ENCODE measurements around the gene MUC20. TPM values are rescaled to one million over a fixed set of nuclear protein-coding genes. Genes with fewer than 3 reads are reported as not detected.
A peak's percentile ranks its signal among the peaks of the same experiment; 100 is the strongest.
"Not testable (repeated sequence)": the region's sequence is repeated elsewhere in the genome, so short reads cannot be mapped to it uniquely, and the experiment has no call there.

The MUC20 gene
- total RNA-seq, 1 donor from 2014 or later, result 6.5 TPM

DNA sequence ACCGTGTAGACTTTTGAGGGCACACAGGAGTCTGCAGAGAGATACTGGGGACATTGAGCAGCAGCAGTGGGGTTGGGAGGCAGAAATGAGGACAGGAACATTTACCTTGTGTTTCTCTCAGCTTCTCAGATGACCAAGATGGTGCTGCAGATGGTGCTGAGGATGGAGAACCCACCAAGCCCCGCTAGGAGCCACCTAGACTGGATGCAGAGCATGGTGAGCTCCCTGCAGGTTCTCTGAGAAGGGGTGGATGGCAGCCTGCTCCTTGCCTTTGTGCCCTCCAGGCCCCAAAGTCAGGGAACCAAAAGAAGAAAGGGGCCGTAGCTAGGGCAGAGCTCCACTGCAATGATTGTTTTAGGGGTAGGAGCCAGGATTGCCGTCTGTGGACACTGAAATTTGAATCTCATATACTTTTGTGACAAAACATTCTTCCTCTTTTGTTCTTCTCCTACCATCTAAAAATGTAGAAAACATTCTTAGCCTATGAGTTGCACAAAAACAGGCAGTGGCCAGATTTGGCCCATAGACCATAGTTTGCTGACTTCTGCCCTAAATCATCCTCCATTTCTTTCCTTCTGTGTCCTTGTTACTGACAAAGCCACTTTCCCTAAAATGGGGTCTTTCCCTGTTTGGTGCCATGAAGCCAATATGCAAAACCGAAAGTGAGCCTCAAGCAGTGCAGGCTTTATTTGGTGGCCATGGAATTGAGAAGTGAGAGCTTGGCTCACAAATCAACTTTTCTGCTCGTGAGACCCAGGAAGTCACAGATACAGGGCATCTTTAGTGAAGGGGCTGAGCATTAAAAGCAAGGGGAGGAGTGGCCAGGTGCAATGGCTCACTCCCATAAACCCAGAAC, 11.9 kb upstream of the MUC20 start:
- DNase-seq (ENCODE audit: low spot score), result no peak
- intact Hi-C loops (cut with DNase I), result no loop called here

DNA sequence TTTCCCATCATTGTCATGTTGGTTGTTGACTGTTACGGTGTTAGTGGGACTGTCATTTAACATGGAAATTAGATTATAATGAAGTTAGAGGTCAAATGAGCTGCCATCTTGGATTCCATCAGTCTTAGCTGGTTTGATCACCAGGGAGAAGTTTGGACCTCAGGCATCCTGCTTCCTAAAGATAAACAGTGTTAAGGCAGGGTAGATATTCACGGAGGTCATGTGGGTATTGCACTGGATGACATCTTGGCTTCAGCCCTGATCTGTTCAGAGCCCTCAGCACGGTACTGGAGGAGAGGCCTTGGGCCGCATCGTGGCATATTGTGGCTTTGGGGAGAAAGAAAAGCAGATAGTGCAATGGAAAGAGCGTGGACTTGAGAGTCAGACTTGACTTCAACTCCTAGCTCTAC, 11.1 kb upstream of the MUC20 start:
- no peak for DNase-seq (ENCODE audit: low spot score)
- intact Hi-C loops (cut with DNase I), result no loop called here

DNA sequence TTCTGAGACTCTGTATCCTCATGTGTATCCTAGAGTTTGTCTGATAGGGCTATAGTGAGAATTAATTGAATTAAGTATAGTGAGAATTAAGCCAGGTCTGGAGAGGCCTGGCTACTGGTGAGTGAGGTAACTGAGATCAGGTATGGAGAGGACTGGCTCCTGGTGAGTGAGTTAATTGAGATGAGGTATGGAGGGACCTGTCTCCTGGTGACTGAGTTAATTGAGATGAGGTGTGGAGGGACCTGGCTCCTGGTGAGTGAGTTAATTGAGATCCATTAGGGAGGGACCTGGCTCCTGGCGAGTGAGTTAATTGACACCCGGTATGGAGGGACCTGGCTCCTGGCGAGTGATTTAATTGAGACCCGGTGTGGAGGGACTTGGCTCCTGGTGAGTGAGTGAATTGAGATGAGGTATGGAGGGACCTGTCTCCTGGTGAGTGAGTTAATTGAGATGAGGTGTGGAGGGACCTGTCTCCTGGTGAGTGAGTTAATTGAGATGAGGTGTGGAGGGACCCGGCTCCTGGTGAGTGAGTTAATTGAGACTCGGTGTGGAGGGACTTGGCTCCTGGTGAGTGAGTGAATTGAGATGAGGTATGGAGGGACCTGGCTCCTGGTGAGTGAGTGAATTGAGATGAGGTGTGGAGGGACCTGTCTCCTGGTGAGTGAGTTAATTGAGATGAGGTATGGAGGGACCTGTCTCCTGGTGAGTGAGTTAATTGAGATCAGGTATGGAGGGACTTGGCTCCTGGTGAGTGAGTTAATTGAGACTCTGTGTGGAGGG, 10.5 kb upstream of the MUC20 start:
- not testable (repeated sequence) for DNase-seq (ENCODE audit: low spot score)

DNA sequence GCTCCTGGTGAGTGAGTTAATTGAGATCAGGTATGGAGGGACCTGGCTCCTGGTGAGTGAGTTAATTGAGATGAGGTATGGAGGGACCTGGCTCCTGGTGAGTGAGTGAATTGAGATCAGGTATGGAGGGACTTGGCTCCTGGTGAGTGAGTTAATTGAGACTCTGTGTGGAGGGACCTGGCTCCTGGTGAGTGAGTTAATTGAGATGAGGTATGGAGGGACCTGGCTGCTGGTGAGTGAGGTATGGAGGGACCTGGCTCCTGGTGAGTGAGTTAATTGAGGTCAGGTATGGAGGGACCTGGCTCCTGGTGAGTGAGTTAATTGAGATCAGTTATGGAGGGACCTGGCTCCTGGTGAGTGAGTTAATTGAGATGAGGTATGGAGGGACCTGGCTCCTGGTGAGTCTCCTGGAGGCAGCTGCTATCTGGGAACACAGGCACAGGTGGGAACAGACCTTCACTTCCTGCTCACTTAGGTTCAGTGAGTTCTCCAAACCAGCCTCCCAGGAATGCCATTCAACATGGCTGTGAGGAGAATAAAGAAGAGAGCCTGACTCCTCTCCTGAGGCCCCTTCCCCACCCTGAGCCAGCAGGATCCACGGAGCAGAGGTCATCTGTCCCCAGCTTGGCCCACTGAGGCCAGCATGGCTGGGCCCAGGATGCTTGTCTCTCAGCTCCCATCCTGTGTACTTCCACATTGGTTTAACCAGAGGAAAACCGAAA, 9.5 kb upstream of the MUC20 start:
- intact Hi-C loops (cut with DNase I); DNase-seq (ENCODE audit: low spot score): not testable (repeated sequence)

More for the DNA sequence above, 10.5 kb upstream of the MUC20 start:
- intact Hi-C loops (cut with DNase I), result not testable (repeated sequence)

DNA sequence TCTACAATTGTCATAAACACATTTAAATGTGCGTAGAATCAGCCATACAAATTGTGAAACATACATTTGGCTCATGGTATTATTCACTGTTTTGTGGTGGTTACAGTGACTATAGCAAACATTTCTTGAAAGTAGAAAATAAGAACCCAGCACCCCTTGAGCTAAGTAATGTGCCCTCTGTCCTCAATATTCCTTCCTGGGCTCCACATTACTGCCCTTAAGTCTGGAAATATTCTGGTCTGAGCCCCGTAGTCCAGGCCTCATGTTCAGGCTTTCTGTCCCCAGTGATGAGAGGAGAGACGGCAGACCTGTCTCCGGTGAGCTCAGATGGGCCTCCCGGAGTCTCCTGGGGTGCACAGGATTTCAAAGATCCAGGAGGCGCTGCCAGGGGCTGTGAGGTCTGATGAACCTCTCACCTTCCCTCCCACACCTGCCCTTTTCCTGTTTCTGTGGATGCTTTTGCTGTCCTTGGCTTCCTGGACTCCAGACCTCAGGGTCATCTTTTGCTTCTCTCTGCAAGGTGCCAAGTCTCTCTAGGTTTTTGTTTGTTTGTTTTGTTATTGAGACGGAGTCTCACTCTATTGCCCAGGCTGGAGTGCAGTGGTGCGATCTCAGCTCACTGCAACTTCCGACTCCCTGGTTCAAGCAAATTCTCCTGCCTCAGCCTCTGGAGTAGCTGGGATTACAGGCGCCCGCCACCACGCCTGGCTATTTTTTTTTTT, 8.8 kb upstream of the MUC20 start:
- DNase-seq (ENCODE audit: low spot score), result no peak
- intact Hi-C loops (cut with DNase I), result no loop called here

DNA sequence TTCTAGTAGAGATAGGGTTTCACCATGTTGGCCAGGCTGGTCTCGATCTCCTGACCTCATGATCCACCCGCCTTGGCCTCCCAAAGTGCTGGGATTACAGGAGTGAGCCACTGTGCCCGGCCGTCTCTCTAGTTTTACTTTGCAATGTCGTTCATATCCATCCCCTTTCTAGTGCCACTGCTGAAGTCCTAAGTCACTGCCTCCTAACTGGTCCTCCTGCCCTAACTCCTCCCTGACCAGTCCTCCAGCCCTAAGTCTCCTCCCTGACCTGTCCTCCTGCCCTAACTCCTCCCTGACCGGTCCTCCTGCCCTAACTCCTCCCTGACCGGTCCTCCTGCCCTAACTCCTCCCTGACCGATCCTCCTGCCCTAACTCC, 8.3 kb upstream of the MUC20 start:
- intact Hi-C loops (cut with DNase I); DNase-seq (ENCODE audit: low spot score): not testable (repeated sequence)

DNA sequence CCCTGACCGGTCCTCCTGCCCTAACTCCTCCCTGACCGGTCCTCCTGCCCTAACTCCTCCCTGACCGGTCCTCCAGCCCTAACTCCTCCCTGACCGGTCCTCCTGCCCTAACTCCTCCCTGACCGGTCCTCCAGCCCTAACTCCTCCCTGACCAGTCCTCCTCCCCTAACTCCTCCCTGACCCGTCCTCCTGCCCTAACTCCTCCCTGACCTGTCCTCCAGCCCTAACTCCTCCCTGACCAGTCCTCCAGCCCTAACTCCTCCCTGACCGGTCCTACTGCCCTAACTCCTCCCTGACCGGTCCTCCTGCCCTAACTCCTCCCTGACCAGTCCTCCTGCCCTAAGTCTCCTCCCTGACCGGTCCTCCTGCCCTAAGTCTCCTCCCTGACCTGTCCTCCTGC, 7.6 kb upstream of the MUC20 start:
- DNase-seq (ENCODE audit: low spot score); intact Hi-C loops (cut with DNase I): not testable (repeated sequence)

DNA sequence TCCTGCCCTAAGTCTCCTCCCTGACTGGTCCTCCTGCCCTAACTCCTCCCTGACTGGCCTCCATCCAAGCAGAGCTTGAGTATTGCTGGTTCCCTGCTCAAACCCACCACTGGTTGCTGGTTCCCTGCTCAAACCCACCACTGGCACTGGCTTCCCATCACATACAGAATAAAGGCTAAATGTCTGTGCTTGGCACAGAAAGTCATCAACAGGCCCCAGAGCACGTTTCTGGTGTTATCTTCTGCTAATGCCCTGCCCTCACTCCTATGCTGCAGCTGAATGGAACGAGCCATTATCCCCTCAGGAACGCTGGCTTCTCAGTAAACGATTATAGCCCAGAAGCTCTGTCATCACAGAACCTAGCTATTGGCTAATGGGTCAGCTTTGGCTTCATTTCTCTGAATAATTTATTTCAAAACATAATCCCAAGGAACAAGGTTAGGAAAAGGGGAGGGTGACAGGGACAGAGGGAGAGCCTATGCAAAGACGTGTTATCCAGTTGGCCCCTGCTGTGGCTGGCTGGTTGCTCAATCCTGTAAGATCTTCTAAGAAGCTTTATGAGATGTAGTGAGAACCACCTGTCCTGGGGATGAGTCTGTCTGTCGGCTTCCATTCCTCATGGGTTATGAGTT, 6.3 kb upstream of the MUC20 start:
- DNase-seq (ENCODE audit: low spot score), result no peak
- intact Hi-C loops (cut with DNase I), result no loop called here

DNA sequence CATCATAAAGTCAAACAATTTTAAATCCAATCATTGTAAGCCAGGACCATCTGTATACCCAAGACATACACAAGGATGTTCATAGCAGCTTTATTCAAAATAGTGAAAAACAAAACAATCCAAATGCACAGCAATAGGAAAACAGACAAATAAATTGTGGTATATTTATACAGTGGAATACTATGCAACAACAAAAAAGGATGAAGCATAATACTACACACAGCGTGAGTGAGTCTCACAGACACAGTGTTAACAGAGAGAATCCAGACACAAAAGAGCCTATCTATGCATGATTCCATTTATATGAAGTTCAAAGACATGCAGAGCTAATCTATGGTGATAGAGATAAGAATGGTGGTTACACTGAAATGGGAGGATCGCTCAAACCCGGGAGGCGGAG, 5.6 kb upstream of the MUC20 start:
- intact Hi-C loops (cut with DNase I), result no loop called here
- DNase-seq (ENCODE audit: low spot score), result no peak

DNA sequence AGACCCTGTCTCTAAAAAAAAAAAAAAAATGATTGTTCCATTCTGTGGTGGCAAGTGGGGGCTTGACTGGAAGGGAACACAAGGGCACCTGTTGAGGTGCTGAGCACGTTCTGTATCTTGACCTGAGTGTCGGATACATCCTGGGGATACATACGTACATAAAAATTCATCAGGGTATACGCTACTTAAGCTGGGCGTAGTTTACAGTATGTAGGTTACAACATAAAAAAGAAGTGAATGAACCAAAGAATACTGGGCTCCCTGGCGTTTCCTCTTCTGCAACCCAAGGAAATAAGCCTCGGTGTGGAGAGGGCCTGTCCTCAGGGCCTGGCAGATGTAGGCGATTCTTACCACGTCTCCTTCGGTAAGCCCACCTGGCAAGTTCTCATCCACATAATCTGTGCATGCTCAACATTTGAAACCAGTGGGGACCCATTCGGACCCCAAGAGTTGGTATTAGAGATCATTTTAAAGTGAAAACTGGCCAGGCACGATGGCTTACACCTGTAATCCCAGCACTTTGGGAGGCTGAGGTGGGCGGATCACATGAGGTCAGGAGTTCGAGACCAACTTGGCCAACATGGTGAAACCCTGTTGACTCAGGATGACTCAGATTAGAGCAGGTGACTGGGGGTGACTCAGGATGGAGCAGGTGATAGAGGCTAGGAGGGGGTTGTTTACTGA, 5.1 kb upstream of the MUC20 start:
- no peak for DNase-seq (ENCODE audit: low spot score)
- intact Hi-C loops (cut with DNase I), result no loop called here

DNA sequence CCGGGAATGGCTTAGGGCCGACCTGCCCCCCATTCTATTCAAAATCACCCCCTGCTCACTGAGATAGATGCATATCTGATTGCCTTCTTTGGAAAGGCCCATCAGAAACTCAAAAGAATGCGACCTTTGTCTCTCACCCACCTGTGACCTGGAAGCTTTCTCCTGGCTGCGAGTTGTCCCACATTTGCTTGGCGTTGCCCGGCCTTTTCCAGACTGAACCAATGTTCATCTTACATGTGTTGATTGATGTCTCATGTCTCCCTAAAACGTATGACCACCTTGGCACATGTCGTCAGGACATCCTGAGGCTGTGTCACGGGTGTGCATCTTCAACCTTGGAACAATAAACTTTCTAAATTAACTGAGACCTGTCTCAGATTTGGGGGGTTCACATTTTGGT, 3.4 kb upstream of the MUC20 start:
- DNase-seq (ENCODE audit: low spot score), result no peak
- intact Hi-C loops (cut with DNase I), result no loop called here

DNA sequence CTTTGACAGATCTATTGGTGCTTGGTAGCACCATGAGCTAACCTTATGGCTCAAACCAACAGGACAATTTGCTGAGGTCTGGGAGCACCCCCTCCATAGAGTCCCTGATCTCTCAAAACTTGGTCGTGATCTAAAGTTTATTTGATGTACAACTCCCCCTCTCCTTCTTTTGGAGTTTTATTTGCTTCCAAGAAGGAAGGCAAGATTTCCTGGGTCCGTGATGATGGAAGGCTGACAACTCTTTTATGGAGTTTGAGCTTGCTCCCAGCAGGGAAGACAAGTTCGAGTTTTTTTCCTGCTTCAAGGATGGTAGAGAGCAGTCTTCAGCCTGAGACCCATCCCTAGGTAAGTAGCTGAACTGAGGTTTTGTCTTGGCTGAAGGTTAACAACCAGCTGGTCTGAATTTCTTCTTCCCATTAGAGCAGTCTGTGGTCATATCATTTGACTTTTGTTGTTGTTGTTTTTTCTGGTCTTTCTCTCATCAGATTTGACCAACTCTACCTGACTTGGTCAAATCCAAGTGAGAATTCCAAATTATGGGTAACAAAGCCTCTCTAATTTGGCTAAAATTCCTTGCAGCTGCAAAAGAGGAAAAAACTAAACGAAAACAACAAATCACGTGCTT, 2.8 kb upstream of the MUC20 start:
- DNase-seq (ENCODE audit: low spot score), result no peak
- intact Hi-C loops (cut with DNase I), result no loop called here

DNA sequence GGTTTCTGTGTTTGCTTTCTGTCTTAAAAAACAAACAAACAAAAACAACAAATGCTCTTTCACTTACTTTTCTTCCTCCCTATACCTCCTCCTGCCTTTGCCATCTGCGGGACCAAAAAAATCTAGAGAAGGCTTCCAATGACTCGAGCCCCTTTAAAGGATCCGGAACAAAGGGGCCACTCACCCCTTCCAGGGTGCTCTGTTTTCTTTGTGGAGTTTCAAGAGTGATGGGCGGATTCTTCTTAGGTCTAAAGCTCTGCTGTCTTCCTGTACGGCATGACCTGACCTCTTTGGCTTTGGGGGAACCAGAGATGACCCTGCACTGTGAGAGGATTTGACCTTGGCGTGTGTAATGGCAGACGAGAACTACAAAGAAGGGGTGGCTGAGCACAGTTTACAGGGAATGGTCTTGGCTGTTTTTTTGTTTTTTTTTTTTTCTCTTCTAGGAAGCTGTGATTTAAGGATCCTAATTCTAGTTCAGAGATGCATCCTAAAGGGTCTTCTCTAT, 2.2 kb upstream of the MUC20 start:
- DNase-seq (ENCODE audit: low spot score), result no peak
- intact Hi-C loops (cut with DNase I), result no loop called here

DNA sequence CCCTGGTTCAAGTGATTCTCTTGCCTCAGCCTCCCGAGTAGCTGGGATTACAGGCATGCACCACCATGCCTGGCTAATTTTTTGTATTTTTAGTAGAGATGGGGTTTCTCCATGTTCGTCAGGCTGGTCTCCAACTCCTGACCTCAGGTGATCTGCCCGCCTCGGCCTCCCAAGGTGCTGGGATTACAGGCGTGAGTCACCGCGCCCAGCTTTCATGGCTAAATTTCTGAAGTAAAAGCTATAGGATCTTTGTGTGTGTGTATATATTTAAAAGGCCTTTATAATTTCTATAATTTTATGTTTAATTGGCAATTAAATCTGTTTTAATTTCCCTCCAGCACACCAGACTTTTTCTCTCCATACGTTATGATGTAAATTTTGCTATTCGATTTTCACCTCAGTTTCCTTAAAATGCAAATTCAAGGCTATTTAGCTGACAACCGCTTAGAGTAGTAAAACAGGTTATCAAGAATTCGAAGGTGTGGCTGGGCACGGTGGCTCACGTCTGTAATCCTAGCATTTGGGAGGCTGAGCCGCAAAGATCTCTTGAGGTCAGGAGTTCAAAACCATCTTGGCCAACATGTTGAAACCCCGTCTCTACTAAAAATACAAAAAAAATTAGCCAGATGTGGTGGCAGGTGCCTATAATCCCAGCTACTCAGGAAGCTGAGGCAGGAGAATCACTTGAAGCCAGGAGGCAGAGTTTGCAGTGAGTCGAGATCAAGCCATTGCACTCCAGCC, 1.1 kb upstream of the MUC20 start:
- peak; percentile 10 for DNase-seq (ENCODE audit: low spot score)
- intact Hi-C loops (cut with DNase I), result loop anchor here (2.0 kb wide), 1 partner anchor 103 kb away; no protein-coding TSS in a partner anchor

DNA sequence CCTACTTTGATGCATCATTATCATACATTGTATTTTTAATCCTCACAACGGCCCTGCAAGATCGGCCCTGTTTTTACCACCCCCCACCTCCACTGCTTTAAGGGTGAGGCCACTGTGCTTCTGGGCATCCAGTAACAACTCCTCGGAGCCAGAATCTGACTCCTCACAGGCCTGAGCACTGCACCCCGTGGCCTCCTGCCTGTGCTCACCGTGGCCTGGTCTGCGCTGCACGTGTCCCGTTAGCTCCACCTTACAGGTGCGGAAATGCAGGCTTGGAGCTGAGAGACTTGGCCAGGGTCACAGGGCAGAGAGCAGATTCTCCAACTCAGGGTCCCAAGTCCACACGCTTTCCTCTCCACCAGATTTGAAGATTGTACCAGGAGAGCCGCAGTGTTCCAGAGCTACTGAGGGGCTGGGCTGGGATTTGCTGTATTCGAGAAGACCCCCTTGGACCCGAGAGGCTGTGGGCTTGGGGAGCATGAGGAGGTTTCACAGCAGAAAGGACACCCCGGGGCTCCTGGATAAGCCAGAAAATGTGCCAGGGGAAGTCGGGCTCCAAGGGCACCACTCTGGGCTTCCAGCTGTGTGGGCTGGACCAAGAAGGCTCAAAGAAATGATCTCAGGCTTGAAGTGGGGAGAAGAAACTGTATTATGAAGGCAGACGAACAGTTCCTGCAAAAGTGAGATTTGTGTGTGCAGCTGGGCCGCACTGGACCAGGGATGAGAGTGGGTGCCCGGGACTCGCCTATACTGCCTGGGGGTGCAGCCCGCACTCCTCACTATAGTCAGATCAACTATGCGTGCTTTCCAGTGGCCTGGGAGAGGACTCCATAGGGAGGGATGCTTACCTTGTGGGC, 1.6 kb downstream of the MUC20 start:
- intact Hi-C loops (cut with DNase I), result not testable (repeated sequence)

DNA sequence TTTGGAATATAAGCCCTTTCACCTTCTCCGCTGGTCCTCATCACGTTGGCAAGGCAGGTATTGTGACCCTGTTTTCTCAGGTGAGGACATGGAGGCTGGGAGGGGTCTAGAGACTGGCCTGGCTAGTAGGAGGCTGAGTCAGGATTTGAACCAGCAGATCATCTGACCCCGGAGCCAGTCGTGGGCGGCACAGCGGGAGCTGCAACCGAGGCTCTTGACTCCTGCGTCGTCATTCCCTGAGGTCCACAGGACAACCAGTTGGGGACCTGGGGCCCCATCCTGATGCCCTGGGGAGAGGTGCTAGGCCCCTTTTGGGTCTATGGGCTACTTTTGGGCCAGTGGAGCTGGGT, 2.2 kb downstream of the MUC20 start:
- intact Hi-C loops (cut with DNase I); DNase-seq (ENCODE audit: low spot score): not testable (repeated sequence)

More for the DNA sequence above, 1.6 kb downstream of the MUC20 start:
- not testable (repeated sequence) for DNase-seq (ENCODE audit: low spot score)

All from cardiac septum (tissue), 1 donor.